ENCODE data around the gene ACADL.
"Not testable (repeated sequence)": the region's sequence is repeated elsewhere in the genome, so short reads cannot be mapped to it uniquely, and the experiment has no call there.

ACADL gene

DNA sequence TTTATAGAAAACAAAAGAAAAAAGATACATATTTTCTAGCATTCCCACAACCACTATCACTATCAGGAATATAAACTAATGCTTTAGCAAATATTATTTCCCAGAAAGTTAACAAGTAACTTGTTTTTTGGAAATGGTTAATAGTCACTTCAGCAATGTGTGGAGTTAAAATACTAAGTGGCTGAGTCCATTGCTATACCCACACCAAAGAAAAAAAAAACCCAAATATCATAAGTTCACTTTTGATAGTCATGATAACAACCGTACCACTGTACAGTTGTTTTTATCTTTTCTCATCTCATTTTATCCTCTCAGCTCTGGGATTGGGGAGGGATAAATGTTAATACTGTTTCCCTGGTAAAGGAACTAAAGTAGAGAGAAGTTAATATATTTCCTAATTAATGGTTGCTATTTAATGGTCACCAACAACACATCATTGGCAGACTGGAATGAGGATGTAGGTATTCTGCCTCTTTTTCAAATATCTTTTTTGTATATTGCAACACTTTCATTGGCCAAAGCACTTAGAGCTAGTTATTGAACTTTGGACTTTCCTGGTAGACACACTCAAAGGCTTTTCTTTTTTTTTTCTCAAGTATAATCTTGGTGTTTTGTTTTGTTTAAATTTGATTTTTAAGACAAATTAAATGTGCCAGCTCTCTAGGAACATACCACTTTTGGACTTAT is 35.7 kb downstream of the ACADL start:
- TF ChIP-seq ZNF274 (IDR thresholded peaks at IDR 0.05; ENCODE audit: low read depth, low read length), result no peak
- no peak overlapping the region for H3K4me3 ChIP-seq (ENCODE audit: low read length)

DNA sequence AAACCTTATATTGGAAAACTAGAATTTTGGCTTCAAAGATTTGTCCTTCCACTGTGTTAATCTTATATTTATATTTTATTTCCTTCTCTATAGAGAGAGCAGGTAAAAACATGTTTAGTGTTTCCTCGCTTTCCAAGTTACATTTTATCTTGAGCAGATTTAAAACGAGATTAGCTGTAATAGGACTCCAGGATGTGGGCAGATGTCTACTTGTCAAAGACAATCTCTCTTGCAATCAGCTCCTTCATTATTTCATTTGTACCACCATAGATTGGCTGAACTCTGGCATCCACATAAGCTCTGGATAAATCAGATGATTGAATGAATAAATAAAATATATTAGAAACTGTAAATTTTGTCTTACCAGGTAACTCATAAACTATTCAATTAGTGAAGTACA is 36.5 kb downstream of the ACADL start:
- H3K4me3 ChIP-seq (ENCODE audit: low read length), result no peak overlapping the region
- TF ChIP-seq ZNF274 (IDR thresholded peaks at IDR 0.05; ENCODE audit: low read depth, low read length), result no peak

DNA sequence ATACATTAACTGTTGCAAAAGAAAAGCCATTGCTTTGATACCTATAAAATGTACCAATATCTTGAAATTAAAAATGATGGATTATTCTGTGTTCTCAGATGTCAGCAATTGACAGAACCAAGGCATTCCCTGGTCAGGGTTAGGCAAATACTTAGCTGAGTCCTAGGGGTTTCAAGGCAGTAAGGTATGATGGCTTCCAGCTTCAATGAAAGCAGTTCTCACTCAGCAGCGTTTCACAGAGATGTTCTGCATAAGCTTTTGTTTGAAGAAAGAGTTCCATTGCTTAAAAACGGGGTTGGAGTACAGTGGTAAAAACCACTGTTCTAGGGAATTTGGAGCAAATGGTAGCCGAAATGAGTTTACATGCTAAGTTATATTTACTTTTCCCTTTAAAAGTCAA is 37.1 kb downstream of the ACADL start:
- TF ChIP-seq ZNF274 (IDR thresholded peaks at IDR 0.05; ENCODE audit: low read depth, low read length), result no peak
- H3K4me3 ChIP-seq (ENCODE audit: low read length), result no peak overlapping the region

DNA sequence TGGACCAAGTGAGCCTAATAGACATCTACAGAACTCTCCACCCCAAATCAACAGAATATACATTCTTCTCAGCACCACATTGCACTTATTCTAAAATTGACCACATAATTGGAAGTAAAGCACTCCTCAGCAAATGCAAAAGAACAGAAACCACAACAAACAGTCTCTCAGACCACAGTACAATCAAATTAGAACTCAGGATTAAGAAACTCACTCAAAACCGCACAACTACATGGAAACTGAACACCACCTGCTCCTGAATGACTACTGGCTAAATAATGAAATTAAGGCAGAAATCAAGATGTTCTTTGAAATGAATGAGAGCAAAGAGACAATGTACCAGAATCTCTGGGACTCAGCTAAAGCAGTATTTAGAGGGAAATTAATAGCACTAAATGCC is 41.3 kb downstream of the ACADL start:
- H3K4me3 ChIP-seq (ENCODE audit: low read length), result not testable (repeated sequence)

DNA sequence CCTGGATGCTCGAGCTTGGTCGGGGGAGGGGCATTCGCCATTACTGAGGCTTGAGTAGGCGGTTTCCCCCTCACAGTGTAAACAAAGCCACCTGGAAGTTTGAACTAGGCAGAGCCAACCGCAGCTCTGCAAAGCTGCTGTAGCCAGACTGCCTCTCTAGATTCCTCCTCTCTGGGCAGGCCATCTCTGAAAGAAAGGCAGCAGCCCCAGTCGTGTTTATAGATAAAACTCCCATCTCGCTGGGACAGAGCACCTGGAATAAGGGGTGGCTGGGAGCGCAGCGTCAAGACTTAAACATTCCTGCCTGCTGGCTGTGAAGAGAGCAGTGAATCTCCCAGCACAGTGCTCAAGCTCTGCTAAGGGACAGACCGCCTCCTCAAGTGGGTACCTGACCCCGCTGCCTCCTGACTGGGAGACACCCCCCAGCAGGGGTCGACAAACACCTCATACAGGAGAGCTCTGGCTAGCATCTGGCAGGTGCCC is 43.6 kb downstream of the ACADL start:
- not testable (repeated sequence) for H3K4me3 ChIP-seq (ENCODE audit: low read length)

DNA sequence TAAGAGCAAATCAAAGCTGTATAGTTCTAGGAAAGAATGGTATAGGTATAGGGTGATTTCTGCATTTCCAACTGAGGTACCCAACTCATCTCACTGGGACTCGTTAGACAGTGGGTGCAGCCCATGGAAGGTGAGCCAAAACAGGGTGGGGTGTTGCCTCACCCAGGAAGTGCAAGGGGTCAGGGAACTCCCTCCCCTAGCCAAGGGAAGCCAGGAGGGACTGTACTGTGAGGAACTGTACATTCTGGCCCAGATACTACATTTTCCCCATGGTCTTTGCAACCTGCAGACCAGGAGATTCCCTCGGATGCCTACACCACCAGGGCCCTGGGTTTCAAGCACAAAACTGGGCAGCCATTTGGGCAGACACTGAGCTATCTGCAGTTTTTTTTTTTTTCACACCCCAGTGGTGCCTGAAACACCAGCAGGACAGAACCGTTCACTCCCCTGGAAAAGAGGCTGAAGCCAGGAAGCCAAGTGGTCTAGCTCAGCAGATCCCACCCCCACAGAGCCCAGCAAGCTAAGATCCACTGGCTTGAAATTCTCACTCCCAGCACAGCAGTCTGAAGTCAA is 44.1 kb downstream of the ACADL start:
- H3K4me3 ChIP-seq (ENCODE audit: low read length), result not testable (repeated sequence)

DNA sequence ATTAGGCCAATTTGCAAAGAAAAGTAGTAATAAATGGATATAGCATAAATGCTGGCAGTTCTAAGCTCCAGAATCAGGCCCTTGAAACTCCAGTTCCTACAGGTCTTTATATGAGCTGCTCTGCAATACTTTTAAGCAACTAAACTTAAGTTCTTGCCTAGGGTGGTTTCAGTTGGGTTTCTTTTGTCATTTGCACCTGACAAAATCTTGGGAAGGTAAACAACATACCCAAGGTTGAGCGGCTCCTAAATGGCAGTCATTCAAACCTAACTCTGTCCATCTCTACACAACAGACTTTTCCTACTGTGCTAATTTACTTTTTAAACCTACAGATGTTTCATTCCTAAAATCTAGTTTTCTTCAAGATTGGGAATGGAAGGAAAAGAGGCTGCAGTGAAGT is 44.8 kb downstream of the ACADL start:
- no peak overlapping the region for H3K4me3 ChIP-seq (ENCODE audit: low read length)
- TF ChIP-seq ZNF274 (IDR thresholded peaks at IDR 0.05; ENCODE audit: low read depth, low read length), result no peak

DNA sequence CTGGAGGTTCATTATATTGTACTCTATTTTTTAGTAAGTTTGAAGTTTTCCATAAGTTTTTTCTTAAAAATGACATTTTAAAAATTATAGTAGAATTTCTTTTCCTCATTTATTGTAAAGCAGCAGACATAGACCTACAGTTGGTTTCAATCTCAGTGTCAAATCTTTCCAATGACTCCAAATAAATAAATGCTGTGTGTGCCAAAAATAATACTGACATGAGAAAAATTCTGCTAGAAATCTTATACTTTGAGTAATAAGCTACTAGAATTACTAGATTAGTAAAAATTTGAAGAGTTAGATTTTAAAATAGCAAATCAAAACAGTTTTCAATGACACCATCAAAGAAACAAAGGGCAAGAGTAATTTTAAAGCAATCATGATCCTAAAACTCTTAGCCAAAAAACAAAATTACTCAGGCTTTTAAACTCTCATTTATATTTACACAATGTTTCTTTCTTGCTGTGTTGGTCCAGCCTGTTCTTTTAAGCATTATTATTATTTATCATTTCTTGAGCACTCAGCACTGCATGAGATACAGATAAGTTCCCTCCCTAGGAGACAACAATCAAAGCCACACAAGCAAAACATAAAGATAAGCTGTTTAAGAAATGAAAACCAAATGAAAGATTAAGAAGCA is 45.8 kb downstream of the ACADL start:
- no peak for TF ChIP-seq ZNF274 (IDR thresholded peaks at IDR 0.05; ENCODE audit: low read depth, low read length)
- H3K4me3 ChIP-seq (ENCODE audit: low read length), result no peak overlapping the region

DNA sequence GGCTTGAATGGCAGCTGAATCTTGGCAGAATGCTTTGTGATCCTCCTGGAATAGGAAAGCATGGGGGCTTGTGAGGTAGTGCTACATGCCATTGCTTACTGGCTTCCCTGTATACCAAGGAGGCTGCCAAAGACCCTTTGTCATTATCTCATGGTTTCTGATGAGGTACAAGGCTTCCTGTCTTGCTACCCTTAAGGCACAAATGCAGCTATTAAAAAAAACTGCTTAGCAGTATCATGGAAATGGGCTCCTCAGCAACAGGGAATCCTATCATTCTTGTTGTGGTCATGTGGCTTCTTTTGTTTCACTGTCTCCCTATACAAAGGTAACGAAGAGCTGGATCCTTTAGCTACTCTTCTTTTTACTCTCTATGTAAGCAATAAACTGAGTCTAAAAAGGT is 47.5 kb downstream of the ACADL start:
- TF ChIP-seq ZNF274 (IDR thresholded peaks at IDR 0.05; ENCODE audit: low read depth, low read length), result no peak
- H3K4me3 ChIP-seq (ENCODE audit: low read length), result no peak overlapping the region

DNA sequence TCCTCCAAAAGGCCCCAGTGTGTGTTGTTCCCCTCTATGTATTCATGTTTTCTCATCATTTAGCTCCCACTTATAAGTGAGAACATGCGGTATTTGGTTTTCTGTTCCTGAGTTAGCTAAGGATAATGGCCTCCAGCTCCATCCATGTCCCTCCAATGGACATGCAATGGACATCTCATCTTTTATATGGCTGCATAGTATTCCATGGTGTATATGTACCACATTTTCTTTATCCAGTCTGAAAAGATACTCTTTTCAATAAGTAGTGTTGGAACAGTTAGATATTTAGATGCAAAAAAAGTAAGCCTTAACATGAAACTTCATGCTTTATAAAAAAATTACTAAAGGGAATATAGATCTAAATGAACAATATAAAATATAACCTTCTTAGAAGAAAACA is 48.1 kb downstream of the ACADL start:
- not testable (repeated sequence) for H3K4me3 ChIP-seq (ENCODE audit: low read length)

DNA sequence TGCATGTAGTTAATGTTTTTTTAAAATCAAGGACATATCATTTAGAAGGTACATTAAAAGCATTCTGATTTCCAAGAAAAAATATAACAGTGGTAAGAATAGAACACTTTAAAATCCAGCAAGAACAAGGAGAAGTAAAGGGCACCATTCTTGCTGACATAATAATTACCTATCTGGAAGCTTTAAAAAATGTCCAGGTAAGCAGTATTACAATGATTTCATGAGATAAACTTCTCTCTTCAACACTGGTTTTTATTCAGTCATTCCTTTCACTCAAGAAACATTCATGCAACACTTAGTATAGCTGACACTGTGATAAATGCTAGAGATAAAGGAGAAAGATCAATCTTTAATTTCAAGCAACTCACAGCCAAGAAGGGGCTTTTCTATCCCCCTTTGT is 51.2 kb downstream of the ACADL start:
- no peak for TF ChIP-seq ZNF274 (IDR thresholded peaks at IDR 0.05; ENCODE audit: low read depth, low read length)
- no peak overlapping the region for H3K4me3 ChIP-seq (ENCODE audit: low read length)

DNA sequence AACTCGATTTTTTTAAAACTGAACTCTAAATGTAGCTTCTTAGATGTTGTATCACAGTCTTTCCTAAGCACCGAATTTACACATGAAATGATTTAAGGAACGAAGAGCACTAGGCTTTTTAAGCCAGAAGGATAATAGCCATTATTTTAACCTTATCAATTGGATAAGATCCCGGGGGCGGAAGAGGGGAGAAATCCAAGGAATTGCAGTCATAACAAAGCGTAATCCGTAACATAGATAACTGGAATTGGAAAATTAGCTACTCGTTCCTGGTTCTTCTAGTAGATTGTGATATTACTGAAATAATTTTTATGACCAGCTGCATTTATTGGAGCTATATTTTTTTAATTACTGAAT is 53.0 kb downstream of the ACADL start:
- peak overlapping the region; percentile 59 for H3K4me3 ChIP-seq (ENCODE audit: low read length)
- TF ChIP-seq ZNF274 (IDR thresholded peaks at IDR 0.05; ENCODE audit: low read depth, low read length), result no peak

DNA sequence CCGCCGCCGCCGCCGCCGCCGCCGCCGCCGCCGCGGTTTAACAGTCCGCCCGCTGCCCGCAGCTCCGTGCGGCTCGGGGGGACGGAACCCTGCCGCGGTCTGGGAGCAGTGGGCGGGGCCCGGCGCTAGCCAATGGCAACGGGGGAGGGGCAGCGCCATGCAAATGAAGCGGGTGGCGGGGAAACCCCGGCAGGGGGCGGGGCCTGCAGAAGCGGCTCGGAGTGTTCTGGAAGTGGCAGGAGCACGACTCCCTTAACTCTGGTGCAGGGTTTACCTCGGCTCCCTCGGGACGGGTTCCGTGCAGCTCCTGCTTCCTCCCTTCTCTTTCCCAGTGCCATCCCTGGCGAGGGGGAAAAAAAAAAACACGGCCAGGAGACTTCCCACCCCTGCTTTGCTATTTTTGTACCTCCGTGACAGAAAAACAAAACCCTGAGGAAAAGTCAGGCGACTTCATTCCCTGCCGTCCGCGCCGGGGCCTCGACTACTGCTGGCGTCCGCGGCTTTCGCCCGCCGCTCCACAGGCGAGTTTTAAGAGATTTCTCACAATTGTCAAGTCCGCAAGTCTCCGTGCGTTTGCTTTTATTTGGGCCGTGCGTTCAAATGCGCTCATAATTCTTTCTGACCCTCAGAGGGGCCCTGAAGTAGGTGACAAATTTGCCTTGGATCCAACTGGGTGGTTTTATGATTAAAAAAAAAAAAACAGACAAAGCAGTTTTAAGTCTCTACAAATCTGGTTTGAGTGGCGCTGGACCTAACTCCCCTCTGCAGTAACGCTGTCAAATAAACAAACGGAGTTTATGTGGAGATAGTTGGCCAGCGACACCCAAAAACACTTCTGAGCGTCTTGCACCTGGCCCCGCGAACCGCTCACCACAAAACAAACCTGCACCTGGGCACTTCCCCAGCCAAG is 53.7 kb downstream of the ACADL start, which contains the start of gene KANSL1L:
KANSL1L (minus strand) TSS at position 101 of the 910 bp plus-strand sequence. CDS start 16,827 bp downstream, outside the sequence.
- peak within 1 kb of the TSS; percentile 99 for H3K4me3 ChIP-seq (ENCODE audit: low read length)
- TF ChIP-seq ZNF274 (IDR thresholded peaks at IDR 0.05; ENCODE audit: low read depth, low read length), result no peak

DNA sequence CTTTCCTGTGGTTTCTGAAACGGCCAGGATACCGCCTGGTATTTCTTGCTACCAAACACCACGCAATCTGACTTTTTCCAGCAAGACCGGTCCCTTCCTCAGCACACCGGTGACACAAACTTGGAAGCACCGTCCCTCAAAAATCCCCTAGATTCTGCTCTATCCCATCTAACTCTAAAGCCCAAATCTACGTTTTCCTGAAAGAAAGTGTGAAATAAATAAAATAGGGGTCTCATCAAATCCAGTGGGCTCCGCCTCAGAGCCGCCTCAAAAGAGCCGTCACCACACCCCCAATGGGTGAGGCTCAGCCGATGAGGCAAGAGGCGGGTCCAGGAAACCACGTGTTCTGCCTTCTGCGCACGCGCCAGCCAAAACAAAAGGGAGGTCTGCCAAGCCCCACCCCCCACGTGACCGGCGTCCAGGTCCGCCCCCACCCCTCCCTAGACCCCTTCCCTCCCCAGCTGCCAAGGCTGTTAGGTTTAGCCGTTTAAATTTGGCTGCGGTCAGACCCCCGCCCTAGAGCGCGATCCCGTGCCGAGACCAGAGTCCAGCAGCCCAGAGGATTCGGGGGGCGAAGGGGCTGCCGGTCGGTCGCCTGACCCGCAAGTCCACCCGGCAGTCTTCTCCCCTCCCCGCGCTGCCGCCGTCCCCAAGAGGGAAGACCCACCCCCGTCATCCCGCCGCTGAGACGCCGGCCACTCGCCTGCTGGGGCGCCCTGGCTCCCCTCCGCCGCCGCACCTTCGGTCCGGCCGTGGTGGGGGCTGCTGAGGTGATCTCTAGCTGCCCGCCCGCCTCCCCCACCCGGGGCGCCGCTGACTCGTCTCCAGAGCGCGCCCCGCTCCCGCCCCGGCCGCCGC is 54.6 kb downstream of the ACADL start:
- no peak for TF ChIP-seq ZNF274 (IDR thresholded peaks at IDR 0.05; ENCODE audit: low read depth, low read length)
- peak overlapping the region; percentile 99 for H3K4me3 ChIP-seq (ENCODE audit: low read length)

Data from GM08714 (cell line).